Thyroid gland (tissue), 4 donors: ENCODE measurements around the gene PPP3R1.

Experiments
- CTCF ChIP-seq, 6 experiments: fragments of 200-600 bp in 3 of 6; fragments of 450-650 bp in 3 of 6; sonication (generic) in 3 of 6; IDR thresholded peaks; one replicate each; pipeline ENCODE4 v1.5.1; 2016 to 2019; ENCODE audit warnings: antibody characterized with exemption in 6 of 6, mild to moderate bottlenecking in 2 of 6, inconsistent platforms in 1 of 6, moderate library complexity in 1 of 6
- POLR2A ChIP-seq, 2 donors: fragments of 450-650 bp; IDR thresholded peaks; one replicate each; pipeline ENCODE4 v1.6.1; 2017; ENCODE audit warnings: antibody characterized with exemption in 2 of 2, mild to moderate bottlenecking in 2 of 2, moderate library complexity in 1 of 2

- TF ChIP-seq CTCF (IDR thresholded peaks at IDR 0.05) (no peak), POLR2A (IDR thresholded peaks at IDR 0.05) (no peak)
Observed at GRCh38 chr2:68283419-68283812, 31.1 kb upstream of the PPP3R1 start.
